GM19193 (cell line): ENCODE data around the gene LYPD4.

ENCODE experiments used
- POLR2A ChIP-seq: IDR thresholded peaks from 4 replicates; pipeline ENCODE4 v1.6.1; 2011; ENCODE audit not compliant: insufficient read depth, insufficient read length; ENCODE audit errors: extremely low read depth

The LYPD4 gene

GRCh38 chr19:41845051-41845590 lies 638 bp upstream of the LYPD4 start:
- TF ChIP-seq POLR2A: no peak

- TF ChIP-seq POLR2A: no peak
Observed at GRCh38 chr19:41845001-41845050, 343 bp upstream of the LYPD4 start, which contains the start of gene DMRTC2. DMRTC2 (plus strand) TSS chr19:41845042; CDS start chr19:41847429, 2,387 bp downstream.

GRCh38 chr19:41843371-41843770 lies 1.1 kb downstream of the LYPD4 start:
- TF ChIP-seq POLR2A: no peak

GRCh38 chr19:41839211-41839610 lies 5.3 kb downstream of the LYPD4 start:
- TF ChIP-seq POLR2A: no peak

- TF ChIP-seq POLR2A: no peak
Observed at GRCh38 chr19:41837981-41838708, 6.3 kb downstream of the LYPD4 start.

- TF ChIP-seq POLR2A: no peak
Observed at GRCh38 chr19:41821003-41821735, 23.3 kb downstream of the LYPD4 start.

- no peak for TF ChIP-seq POLR2A
Observed at GRCh38 chr19:41816761-41817160, 27.7 kb downstream of the LYPD4 start.

GRCh38 chr19:41815301-41815700 lies 29.2 kb downstream of the LYPD4 start:
- no peak for TF ChIP-seq POLR2A

- no peak for TF ChIP-seq POLR2A
Observed at GRCh38 chr19:41813911-41814310, 30.6 kb downstream of the LYPD4 start.

- no peak for TF ChIP-seq POLR2A
Observed at GRCh38 chr19:41811981-41812380, 32.5 kb downstream of the LYPD4 start.

- TF ChIP-seq POLR2A: no peak
Observed at GRCh38 chr19:41811036-41811435, 33.4 kb downstream of the LYPD4 start.

- TF ChIP-seq POLR2A: no peak
Observed at GRCh38 chr19:41810301-41810700, 34.2 kb downstream of the LYPD4 start.

- no peak for TF ChIP-seq POLR2A
Observed at GRCh38 chr19:41808663-41809566, 35.6 kb downstream of the LYPD4 start.

- no peak for TF ChIP-seq POLR2A
Observed at GRCh38 chr19:41807176-41807575, 37.3 kb downstream of the LYPD4 start.

GRCh38 chr19:41804336-41804735 lies 40.1 kb downstream of the LYPD4 start:
- TF ChIP-seq POLR2A: no peak
